Breast epithelium (tissue), 4 donors: ENCODE measurements around the gene GMPR. TPM values are rescaled to one million over a fixed set of nuclear protein-coding genes. Genes with fewer than 3 reads are reported as not detected.

Experiments
- DNase-seq, 2 donors: peaks; one replicate each; pipeline ENCODE4 v3.0.0-alpha.2; 2019; ENCODE audit warnings: low spot score in 2 of 2
- H3K27ac ChIP-seq, 2 donors: fragments of 200-600 bp; sonication (generic) in 1 of 2; one replicate each; pipeline ENCODE4 v1.5.1; 2016 to 2019; ENCODE audit warnings: mild to moderate bottlenecking in 1 of 2
- H3K27me3 ChIP-seq, 2 donors: fragments of 200-600 bp; sonication (generic) in 1 of 2; one replicate each; pipeline versions ENCODE4 v1.5.1 to v1.6.0; 2017 to 2019; ENCODE audit warnings: control low read depth in 1 of 2, mild to moderate bottlenecking in 1 of 2
- H3K36me3 ChIP-seq: fragments of 200-600 bp; one replicate; pipeline ENCODE4 v1.5.1; 2019
- H3K4me1 ChIP-seq, 2 donors: fragments of 200-600 bp; sonication (generic); one replicate each; pipeline ENCODE4 v1.5.1; 2016 to 2019; ENCODE audit warnings: control low read depth in 1 of 2
- H3K4me3 ChIP-seq, 3 donors: fragments of 200-600 bp; sonication (generic); 1 replicate in 2 of 3; 2 replicates in 1 of 3; pipeline ENCODE4 v1.5.1; 2016 to 2019; ENCODE audit warnings: mild to moderate bottlenecking in 3 of 3, moderate library complexity in 2 of 3
- H3K9me3 ChIP-seq, 2 donors: fragments of 200-600 bp; sonication (generic) in 1 of 2; one replicate each; pipeline ENCODE4 v1.5.1; 2016 to 2019; ENCODE audit warnings: control low read depth in 1 of 2
- POLR2A ChIP-seq: fragments of 450-650 bp; IDR thresholded peaks from one replicate; pipeline ENCODE4 v1.6.1; 2016; ENCODE audit warnings: antibody characterized with exemption, mild to moderate bottlenecking, moderate library complexity
- POLR2AphosphoS5 ChIP-seq, 3 donors: sonication (generic); formaldehyde crosslinking; IDR thresholded peaks; one replicate each; pipeline ENCODE4 v1.6.1; 2017; ENCODE audit warnings: antibody characterized with exemption in 3 of 3
- intact Hi-C: fragments of 100-400 bp; cut with DNase I; formaldehyde crosslinking; loops from one replicate; pipeline ENCODE4 v1.15.1; 2023; ENCODE audit warnings: low total_unique reads
- total RNA-seq, 3 donors: library from RNA; depleted of rRNA; stranded (reverse); fragments of >200 nt; gene quantifications; one replicate each; pipeline ENCODE4 v1.1.0, GENCODE V29; 2016
- TF ChIP-seq, protein P1 (sequence below), 3 donors: fragments of 450-650 bp; IDR thresholded peaks; one replicate each; pipeline ENCODE4 v1.5.1; 2016 to 2017; ENCODE audit warnings: antibody characterized with exemption in 3 of 3, mild to moderate bottlenecking in 3 of 3, moderate library complexity in 3 of 3

GMPR gene
- total RNA-seq, 3 donors from 2014 or later = 4.3 to 16.4 (median 5.9) TPM

DNA sequence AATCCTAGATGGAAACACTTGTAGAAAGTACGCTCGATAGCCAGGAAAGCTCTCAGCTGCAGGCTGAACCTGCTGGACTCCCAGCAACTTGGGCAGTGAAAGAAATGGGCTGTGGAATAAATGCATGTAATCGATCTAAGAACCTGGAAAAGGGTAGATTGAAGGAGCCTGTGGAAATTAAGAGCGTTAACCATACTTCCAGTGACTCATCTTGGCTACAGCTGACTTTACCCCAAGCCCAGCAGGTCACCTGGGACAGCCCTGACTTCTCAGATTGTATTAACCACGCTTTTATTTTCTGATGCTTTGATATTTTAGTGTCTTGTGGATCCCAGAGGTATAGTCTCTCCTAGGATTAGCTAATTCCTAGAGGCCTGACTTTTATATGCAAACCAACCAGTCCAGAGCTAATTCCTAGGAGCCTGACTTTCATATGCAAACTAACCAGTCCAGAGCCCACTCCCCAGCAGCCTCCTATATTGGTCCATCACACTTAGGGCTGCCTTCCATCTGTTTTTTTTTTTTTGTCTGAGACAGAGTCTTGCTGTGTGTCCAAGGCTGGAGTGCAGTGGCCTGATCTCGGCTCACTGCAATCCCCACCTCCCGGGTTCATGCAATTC, 86.3 kb downstream of the GMPR start:
- no peaks in the 10 kb centered on the region for H3K27me3 ChIP-seq
- H3K9me3 ChIP-seq = no peaks in the 10 kb centered on the region
- intact Hi-C loops = no loop called here
- no peak overlapping the region for H3K4me3 ChIP-seq
- no peak overlapping the region for H3K27ac ChIP-seq
- peaks cover 4 to 10% of the 10 kb centered on the region in 2 donors for H3K4me1 ChIP-seq
- H3K36me3 ChIP-seq = no peaks in the 10 kb centered on the region
- no peak for DNase-seq
- no peak for TF ChIP-seq POLR2AphosphoS5 (IDR thresholded peaks at IDR 0.05)
- TF ChIP-seq POLR2A = no peak
- TF ChIP-seq, protein P1, sequence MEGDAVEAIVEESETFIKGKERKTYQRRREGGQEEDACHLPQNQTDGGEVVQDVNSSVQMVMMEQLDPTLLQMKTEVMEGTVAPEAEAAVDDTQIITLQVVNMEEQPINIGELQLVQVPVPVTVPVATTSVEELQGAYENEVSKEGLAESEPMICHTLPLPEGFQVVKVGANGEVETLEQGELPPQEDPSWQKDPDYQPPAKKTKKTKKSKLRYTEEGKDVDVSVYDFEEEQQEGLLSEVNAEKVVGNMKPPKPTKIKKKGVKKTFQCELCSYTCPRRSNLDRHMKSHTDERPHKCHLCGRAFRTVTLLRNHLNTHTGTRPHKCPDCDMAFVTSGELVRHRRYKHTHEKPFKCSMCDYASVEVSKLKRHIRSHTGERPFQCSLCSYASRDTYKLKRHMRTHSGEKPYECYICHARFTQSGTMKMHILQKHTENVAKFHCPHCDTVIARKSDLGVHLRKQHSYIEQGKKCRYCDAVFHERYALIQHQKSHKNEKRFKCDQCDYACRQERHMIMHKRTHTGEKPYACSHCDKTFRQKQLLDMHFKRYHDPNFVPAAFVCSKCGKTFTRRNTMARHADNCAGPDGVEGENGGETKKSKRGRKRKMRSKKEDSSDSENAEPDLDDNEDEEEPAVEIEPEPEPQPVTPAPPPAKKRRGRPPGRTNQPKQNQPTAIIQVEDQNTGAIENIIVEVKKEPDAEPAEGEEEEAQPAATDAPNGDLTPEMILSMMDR (IDR thresholded peaks at IDR 0.05) = no peak

DNA sequence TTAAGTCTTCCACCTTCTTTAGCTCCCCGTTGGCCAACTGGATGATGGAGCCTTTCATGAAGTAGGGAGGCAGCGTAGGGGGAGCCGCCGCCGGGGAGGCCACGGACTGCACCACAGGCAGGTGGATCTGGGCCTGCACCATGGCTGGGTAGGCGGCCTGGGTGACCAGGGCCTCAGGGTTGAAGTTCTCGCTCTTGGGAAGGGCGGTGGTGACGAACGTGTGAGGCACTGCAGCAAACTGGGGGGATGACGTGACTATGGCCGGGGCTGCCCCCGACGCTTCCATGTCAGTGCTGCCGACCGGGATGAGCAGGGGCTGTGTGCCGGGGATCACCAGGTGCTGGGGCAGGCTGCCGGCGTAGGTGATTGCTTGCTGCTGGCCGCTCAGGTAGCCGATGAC, 88.1 kb downstream of the GMPR start:
- no peaks in the 10 kb centered on the region for H3K4me1 ChIP-seq
- intact Hi-C loops = no loop called here
- H3K9me3 ChIP-seq = no peaks in the 10 kb centered on the region
- no peak for DNase-seq
- H3K27me3 ChIP-seq = no peaks in the 10 kb centered on the region
- TF ChIP-seq POLR2A (no peak), POLR2AphosphoS5 (IDR thresholded peaks at IDR 0.05) (no peak)
- TF ChIP-seq, protein P1 (IDR thresholded peaks at IDR 0.05) = no peak
- no peak overlapping the region for H3K4me3 ChIP-seq
- no peaks in the 10 kb centered on the region for H3K36me3 ChIP-seq
- no peak overlapping the region for H3K27ac ChIP-seq

DNA sequence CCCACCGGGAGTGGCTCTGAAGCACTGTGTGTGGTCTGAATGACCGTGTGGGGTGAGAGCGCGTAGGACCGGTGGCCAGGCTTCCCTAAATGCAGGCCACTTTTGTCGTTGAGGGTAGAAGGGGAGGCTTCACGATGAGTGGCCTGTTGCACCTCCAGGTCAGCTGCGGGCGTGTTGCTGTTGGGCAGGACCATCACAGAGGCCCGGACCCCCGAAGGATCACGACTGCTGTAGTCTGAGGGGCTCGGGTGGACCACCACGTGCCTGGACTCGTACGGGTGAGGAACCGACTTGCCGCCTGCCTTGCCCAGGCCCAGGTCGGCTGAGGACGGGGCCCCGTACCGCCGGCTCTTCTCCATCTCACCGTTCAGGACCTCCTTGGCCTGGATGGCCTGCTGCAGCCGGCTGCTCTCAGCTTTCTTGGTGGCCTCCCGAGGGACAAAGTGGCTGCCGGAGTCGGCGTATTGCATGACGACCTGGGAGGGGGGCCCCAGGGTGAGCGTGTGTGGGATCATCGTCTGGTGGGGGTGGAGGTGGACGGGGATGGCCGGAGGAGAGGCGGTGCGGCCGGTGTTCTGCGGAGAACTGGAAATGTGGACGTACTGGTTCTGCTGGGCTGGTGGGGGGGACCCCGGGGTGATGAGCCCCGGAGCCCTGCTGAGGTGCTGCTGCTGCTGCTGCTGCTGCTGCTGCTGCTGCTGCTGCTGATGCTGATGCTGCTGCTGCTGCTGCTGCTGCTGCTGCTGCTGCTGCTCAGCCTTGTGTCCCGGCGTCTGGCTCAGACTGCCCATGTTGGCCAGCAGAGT, 88.8 kb downstream of the GMPR start:
- H3K4me3 ChIP-seq = no peak overlapping the region
- DNase-seq = no peak
- no peak overlapping the region for H3K27ac ChIP-seq
- H3K9me3 ChIP-seq = no peaks in the 10 kb centered on the region
- intact Hi-C loops = no loop called here
- no peaks in the 10 kb centered on the region for H3K27me3 ChIP-seq
- H3K36me3 ChIP-seq = no peaks in the 10 kb centered on the region
- peaks cover 0 to 4% of the 10 kb centered on the region in 2 donors for H3K4me1 ChIP-seq
- TF ChIP-seq, protein P1 (IDR thresholded peaks at IDR 0.05) = no peak
- TF ChIP-seq POLR2AphosphoS5 (IDR thresholded peaks at IDR 0.05) (no peak), POLR2A (no peak)

- H3K36me3 ChIP-seq = no peaks in the 10 kb centered on the region
- no peak for DNase-seq
Observed at GRCh38 chr6:16327777-16328325, 89.5 kb downstream of the GMPR start.

More at GRCh38 chr6:16327777-16328325, 89.5 kb downstream of the GMPR start:
- H3K4me1 ChIP-seq = peaks cover 0 to 7% of the 10 kb centered on the region in 2 donors
- no peaks in the 10 kb centered on the region for H3K9me3 ChIP-seq
- H3K27ac ChIP-seq = no peak overlapping the region
- H3K4me3 ChIP-seq = no peak overlapping the region
- TF ChIP-seq POLR2AphosphoS5 (IDR thresholded peaks at IDR 0.05) = no peak
- no peak for TF ChIP-seq POLR2A
- TF ChIP-seq, protein P1 (IDR thresholded peaks at IDR 0.05) = no peak
- H3K27me3 ChIP-seq = no peaks in the 10 kb centered on the region
- intact Hi-C loops = no loop called here
